H1 (cell line): Measurements from ENCODE around the gene RALGAPA1.

ENCODE experiments used
- CHD1 ChIP-seq: IDR thresholded peaks from 2 replicates; pipeline ENCODE4 v1.6.1; 2012; ENCODE audit warnings: low read depth, low read length, improper control_type of control experiment
- CREB1 ChIP-seq: IDR thresholded peaks from 2 replicates; pipeline ENCODE4 v1.6.1; 2012; ENCODE audit warnings: inconsistent platforms
- GABPA ChIP-seq: IDR thresholded peaks from 2 replicates; pipeline ENCODE4 v1.6.1; 2011; ENCODE audit warnings: mild to moderate bottlenecking, low read length, moderate library complexity, borderline replicate concordance; ENCODE audit not compliant: insufficient read depth
- PHF8 ChIP-seq: fragments of 200-600 bp; sonication (generic); conservative IDR thresholded peaks from 2 replicates; pipeline ENCODE4 v1.7.1; 2012; ENCODE audit warnings: low read depth, mild to moderate bottlenecking, inconsistent platforms, low read length, moderate library complexity
- POLR2A ChIP-seq, 2 experiments: IDR thresholded peaks; 1 replicate in 1 of 2; 2 replicates in 1 of 2; pipeline ENCODE4 v1.6.1; 2011; ENCODE audit warnings: low read depth in 2 of 2, low read length in 2 of 2, mild to moderate bottlenecking in 2 of 2; ENCODE audit errors: control extremely low read depth in 1 of 2
- RFX5 ChIP-seq: IDR thresholded peaks from 2 replicates; pipeline ENCODE4 v1.6.1; 2011; ENCODE audit warnings: low read depth, low read length, improper control_type of control experiment, borderline replicate concordance
- TBP ChIP-seq: IDR thresholded peaks from 2 replicates; pipeline ENCODE4 v1.6.1; 2011; ENCODE audit warnings: low read depth, low read length, improper control_type of control experiment
- TF ChIP-seq, protein P1 (sequence below), 3 experiments: IDR thresholded peaks; 1 replicate in 2 of 3; 2 replicates in 1 of 3; pipeline versions ENCODE4 v1.5.1 to v1.6.1; 2011; ENCODE audit warnings: low read length in 3 of 3, mild to moderate bottlenecking in 3 of 3, inconsistent platforms in 2 of 3, low read depth in 1 of 3, moderate library complexity in 1 of 3; ENCODE audit not compliant: insufficient read depth in 1 of 3; ENCODE audit errors: control extremely low read depth in 1 of 3

DNA sequence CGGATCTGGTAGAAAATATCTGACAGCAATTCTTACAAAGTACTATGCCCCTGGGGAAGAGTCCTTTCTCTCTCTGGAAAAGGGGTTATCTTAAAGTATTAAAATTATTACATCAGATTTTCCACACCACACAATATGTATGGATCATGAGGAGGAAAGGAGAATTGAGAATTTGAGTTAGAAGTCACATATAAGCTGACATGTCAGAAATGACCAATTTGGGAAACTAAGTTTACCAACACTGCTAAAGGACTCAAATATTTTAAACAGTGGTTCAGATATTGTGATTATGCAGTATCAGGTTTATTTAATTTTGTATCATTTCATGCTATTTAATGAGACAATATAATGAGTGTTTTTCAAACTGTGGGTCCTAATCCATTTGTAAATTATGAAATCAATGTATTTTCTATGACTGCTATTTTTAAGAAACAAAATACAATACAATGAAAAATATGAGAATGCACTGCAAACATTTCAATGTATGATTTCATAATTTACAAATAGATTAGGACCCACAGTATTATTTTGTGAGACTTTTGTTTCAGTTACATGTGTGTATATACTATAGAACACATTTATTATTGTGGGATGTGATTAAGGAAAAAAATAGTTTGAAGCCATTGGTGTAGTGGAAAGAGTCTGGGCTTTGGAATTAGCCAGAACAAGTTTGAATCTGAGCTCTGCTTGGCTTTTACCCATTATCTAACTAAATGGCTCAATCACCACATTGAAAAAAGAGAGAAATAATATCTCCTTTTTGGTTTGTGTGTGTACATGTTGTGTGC lies 276.9 kb downstream of the RALGAPA1 start:
- no peak for TF ChIP-seq PHF8
- no peak for TF ChIP-seq POLR2A (IDR thresholded peaks at IDR 0.05; ENCODE audit: control extremely low read depth in 1 of 2, low read depth in 2 of 2, low read length in 2 of 2)
- TF ChIP-seq GABPA, result no peak
- TF ChIP-seq, protein P1, sequence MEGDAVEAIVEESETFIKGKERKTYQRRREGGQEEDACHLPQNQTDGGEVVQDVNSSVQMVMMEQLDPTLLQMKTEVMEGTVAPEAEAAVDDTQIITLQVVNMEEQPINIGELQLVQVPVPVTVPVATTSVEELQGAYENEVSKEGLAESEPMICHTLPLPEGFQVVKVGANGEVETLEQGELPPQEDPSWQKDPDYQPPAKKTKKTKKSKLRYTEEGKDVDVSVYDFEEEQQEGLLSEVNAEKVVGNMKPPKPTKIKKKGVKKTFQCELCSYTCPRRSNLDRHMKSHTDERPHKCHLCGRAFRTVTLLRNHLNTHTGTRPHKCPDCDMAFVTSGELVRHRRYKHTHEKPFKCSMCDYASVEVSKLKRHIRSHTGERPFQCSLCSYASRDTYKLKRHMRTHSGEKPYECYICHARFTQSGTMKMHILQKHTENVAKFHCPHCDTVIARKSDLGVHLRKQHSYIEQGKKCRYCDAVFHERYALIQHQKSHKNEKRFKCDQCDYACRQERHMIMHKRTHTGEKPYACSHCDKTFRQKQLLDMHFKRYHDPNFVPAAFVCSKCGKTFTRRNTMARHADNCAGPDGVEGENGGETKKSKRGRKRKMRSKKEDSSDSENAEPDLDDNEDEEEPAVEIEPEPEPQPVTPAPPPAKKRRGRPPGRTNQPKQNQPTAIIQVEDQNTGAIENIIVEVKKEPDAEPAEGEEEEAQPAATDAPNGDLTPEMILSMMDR (IDR thresholded peaks at IDR 0.05; ENCODE audit: control extremely low read depth in 1 of 3, insufficient read depth in 1 of 3, low read depth in 1 of 3, low read length in 3 of 3), result no peak
- no peak for TF ChIP-seq RFX5
- no peak for TF ChIP-seq CHD1
- TF ChIP-seq CREB1, result no peak
- no peak for TF ChIP-seq TBP
